ENCODE results near the gene BSCL2.
"Not testable (repeated sequence)": the region's sequence is repeated elsewhere in the genome, so short reads cannot be mapped to it uniquely, and the experiment has no call there.

The BSCL2 gene

DNA sequence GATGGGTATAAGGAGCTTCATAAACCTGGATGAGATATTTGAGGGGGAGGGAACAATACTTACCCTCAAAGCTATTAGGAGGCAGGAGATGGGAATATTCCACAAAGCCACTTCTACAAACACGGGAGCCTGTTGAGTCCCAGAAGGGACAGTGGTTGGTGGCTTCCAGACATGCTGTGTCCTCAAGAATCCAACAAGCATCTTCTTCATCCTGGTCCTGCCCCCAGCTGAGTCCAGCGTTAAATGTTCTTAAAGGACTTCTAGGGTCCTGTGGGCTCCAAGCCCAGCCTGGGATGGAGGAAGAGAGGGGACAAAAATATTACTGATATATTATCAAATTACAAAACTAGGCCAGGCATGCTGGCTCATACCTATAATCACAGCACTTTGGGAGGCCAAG is 39.8 kb downstream of the BSCL2 start:
- no peaks in the 10 kb centered on the region for H3K27me3 Mint-ChIP-seq
- DNase-seq (ENCODE audit: low spot score in 2 of 2), result no peak
- H3K4me1 Mint-ChIP-seq, result peaks cover 21% of the 10 kb centered on the region
- H3K36me3 Mint-ChIP-seq, result peaks cover 2% of the 10 kb centered on the region
- peak overlapping the region; percentile 21 for H3K4me3 Mint-ChIP-seq
- H3K27ac Mint-ChIP-seq, result peak overlapping the region; percentile 90
- ATAC-seq (ENCODE audit: low read depth), result no peak
- no peaks in the 10 kb centered on the region for H3K9me3 Mint-ChIP-seq

DNA sequence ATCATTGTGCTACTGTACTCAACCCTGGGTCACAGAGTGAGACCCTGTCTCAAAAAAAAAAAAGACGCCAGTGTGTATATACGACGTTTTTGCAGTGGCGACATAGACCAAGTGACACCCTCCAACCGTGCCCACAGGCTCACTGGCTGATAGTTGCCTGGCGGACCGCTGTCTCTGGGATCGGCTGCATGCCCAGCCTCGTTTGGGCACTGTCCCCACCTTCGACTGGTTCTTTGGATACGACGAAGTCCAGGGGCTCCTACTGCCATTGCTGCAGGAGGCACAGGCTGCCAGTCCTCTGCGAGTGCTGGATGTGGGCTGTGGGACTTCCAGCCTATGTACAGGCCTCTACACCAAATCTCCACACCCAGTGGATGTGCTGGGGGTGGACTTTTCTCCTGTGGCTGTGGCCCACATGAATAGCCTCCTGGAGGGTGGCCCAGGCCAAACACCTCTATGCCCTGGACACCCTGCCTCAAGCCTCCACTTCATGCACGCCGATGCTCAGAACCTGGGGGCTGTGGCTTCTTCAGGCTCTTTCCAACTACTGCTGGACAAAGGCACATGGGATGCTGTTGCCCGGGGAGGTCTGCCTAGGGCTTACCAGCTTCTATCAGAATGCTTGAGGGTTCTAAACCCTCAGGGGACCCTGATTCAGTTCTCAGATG is 40.8 kb downstream of the BSCL2 start:
- no peak for ATAC-seq (ENCODE audit: low read depth)
- H3K36me3 Mint-ChIP-seq, result peaks cover 2% of the 10 kb centered on the region
- no peaks in the 10 kb centered on the region for H3K27me3 Mint-ChIP-seq
- peaks cover 18% of the 10 kb centered on the region for H3K4me1 Mint-ChIP-seq
- H3K9me3 Mint-ChIP-seq, result no peaks in the 10 kb centered on the region
- no peak for DNase-seq (ENCODE audit: low spot score in 2 of 2)
- peak overlapping the region; percentile 90 for H3K27ac Mint-ChIP-seq
- H3K4me3 Mint-ChIP-seq, result peak overlapping the region; percentile 91

DNA sequence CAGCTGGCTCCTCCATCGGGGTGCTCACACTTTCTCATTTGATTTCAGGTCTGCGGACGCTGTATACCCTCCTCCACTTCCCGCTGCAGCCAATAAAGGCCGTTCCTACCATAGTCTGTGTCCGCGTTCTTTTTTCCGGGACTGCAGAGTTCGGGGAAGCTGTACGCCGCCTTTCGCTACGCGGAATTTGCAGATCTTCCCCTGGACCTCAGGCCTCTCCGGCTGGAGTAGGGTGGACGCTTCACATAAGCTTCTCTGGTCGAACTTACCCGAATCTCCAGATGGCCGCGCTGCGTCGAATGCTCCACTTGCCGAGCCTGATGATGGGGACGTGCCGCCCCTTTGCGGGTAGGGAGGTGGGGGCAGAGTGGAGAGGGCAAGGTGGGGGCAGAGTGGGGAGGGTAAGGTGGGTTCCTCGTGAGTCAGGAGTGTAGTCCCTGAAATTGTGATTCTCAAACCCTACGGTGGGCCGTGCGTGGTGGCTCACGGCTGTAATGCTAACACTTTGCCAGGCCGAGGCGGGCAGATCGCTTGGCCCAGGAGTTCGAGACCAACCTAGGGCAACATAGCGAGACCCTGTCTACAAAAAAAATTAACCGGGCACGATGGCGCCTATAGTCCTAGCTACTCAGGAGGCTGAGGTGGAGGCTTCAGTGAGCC is 41.5 kb downstream of the BSCL2 start:
- Mint-ChIP-seq H3K4me3 (peak overlapping the region; percentile 91), H3K27ac (peak overlapping the region; percentile 90), H3K4me1 (peaks cover 18% of the 10 kb centered on the region), H3K27me3 (no peaks in the 10 kb centered on the region), H3K9me3 (no peaks in the 10 kb centered on the region), H3K36me3 (peaks cover 2% of the 10 kb centered on the region)
- DNase-seq (ENCODE audit: low spot score in 2 of 2), result peak in 1 of 2 donors; percentile 47
- peak; percentile 26 for ATAC-seq (ENCODE audit: low read depth)

DNA sequence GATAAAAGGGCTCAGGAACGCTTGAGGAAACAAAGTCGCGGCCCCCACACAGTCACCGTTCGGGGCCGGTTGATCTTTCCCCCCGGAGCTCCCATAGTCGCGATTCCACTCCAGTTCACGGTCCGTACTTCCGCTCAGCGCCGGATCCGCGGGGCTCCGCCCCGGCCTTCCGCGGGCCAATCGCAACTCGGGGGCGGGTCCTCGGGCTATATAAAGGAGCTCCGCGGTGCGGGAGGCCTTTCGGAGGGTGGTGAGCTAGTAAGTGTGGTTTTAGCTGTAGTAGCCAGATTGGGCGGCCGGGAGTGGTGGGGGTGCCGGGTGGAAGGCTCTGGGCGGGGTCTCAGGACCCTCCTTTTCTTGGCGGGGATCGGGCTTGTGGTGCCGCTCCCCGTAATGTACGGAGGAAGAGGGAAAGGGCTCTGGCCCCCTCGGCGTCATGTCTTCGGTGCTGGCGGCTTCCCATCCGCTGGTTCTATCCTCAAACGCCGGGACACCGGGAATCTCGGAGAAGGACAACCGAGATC is 42.1 kb downstream of the BSCL2 start, which contains the start of the genes C11orf98 and CSKMT:
C11orf98 (minus strand) TSS at position 136 of the 524 bp plus-strand sequence; CDS start at position 95, 41 bp downstream.
CSKMT (plus strand) TSS at position 238 of the 524 bp plus-strand sequence. CDS start 568 bp downstream, outside the sequence.
- Mint-ChIP-seq H3K4me3 (peak within 1 kb of the TSS; percentile 91), H3K9me3 (no peaks in the 10 kb centered on the region), H3K27ac (peak within 1 kb of the TSS; percentile 90), H3K27me3 (no peaks in the 10 kb centered on the region), H3K4me1 (peaks cover 18% of the 10 kb centered on the region), H3K36me3 (peaks cover 2% of the 10 kb centered on the region)
- peak; percentile 96 to 97 for DNase-seq (ENCODE audit: low spot score in 2 of 2)
- ATAC-seq (ENCODE audit: low read depth), result peak; percentile 94

DNA sequence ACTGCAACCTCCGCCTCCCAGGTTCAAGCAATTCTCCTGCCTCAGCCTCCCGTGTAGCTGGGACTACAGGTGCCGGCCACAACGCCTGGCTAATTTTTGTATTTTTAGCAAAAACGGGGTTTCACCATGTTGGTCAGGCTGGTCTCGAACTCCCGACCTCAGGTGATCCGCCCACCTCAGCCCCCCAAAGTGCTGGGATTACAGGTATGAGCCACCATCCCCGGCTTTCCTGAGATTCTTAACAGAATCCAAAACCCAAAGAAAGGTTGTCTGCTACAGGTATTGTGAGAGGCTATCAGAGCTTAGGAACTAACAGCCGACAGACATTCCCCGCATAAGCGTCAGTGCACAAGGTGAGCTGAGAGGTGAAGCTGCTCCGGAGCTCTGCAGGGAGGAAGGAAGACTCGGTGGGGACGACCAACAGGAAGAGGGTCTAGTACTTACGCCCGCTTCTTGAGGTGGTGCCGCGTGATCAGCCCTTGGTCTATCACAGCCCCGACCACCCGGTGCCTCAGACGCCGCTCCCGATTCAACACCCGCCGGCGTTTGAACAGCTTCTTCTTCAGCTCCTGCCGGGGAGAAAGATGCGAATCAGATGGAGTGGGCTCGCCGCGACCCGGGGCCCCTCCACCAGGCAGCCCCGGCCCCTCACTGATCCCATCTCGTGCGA is 42.7 kb downstream of the BSCL2 start:
- DNase-seq (ENCODE audit: low spot score in 2 of 2) (peak in 1 of 2 donors; percentile 46), ATAC-seq (ENCODE audit: low read depth) (peak; percentile 43)
- Mint-ChIP-seq H3K36me3 (peaks cover 2% of the 10 kb centered on the region), H3K27ac (peak overlapping the region; percentile 90), H3K9me3 (no peaks in the 10 kb centered on the region), H3K4me3 (peak overlapping the region; percentile 91), H3K4me1 (peaks cover 18% of the 10 kb centered on the region), H3K27me3 (no peaks in the 10 kb centered on the region)

DNA sequence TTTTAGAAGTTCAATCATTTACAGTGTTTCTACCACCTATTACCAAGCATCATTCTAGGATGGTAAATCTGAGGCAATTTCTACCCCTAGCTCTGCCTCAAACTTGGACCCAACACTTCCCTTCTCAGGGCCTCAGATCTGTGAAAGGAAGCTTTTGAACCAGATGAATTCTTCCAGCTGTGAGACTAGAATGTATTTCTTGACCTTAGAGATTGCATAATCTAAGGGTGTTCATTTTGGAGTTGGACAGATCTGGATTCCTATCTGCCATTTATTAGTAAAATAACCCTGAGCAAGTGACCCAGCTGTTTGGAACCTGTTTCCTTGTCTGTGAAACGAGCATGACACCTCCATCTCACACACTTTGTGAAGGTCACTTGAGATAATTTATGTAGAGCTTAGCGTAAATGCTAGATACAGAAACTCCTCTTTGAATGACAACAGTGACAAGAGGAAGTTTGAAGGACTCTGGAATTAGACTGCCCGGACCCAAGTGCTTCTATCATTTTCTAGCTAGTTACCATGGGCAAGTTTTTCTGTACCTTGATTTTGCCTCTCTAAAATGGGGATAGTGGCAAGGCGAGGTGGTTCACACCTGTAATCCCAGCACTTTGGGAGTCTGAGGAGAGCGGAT is 50.3 kb downstream of the BSCL2 start:
- ATAC-seq (ENCODE audit: low read depth) (no peak), DNase-seq (ENCODE audit: low spot score in 2 of 2) (no peak)
- no peak overlapping the region for H3K27ac Mint-ChIP-seq
- H3K9me3 Mint-ChIP-seq, result no peaks in the 10 kb centered on the region
- H3K27me3 Mint-ChIP-seq, result no peaks in the 10 kb centered on the region
- H3K4me1 Mint-ChIP-seq, result peaks cover 9% of the 10 kb centered on the region
- H3K36me3 Mint-ChIP-seq, result no peaks in the 10 kb centered on the region
- no peak overlapping the region for H3K4me3 Mint-ChIP-seq

DNA sequence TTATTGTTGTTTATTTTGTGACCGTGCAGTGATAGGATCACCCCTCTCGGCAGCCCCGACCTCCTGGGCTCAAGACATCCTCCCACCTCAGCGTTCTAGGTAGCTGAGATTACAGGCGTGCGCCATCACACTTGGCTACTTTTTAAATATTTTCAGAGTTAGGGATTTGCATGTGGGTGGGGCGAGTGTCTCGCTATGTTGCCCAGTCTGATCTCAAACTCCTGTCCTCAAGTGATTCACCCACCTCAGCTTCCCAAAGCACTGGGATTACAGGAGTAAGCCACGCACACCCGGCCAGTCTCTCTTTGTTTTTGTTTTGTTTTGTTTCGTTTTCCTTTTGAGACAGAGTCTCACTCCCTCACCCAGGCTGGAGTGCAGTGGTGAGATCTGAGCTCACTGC is 52.9 kb downstream of the BSCL2 start:
- peak overlapping the region; percentile 66 for H3K4me3 Mint-ChIP-seq
- no peak for DNase-seq (ENCODE audit: low spot score in 2 of 2)
- no peaks in the 10 kb centered on the region for H3K9me3 Mint-ChIP-seq
- H3K27ac Mint-ChIP-seq, result peak overlapping the region; percentile 28
- no peaks in the 10 kb centered on the region for H3K36me3 Mint-ChIP-seq
- no peaks in the 10 kb centered on the region for H3K27me3 Mint-ChIP-seq
- no peak for ATAC-seq (ENCODE audit: low read depth)
- peaks cover 16% of the 10 kb centered on the region for H3K4me1 Mint-ChIP-seq

DNA sequence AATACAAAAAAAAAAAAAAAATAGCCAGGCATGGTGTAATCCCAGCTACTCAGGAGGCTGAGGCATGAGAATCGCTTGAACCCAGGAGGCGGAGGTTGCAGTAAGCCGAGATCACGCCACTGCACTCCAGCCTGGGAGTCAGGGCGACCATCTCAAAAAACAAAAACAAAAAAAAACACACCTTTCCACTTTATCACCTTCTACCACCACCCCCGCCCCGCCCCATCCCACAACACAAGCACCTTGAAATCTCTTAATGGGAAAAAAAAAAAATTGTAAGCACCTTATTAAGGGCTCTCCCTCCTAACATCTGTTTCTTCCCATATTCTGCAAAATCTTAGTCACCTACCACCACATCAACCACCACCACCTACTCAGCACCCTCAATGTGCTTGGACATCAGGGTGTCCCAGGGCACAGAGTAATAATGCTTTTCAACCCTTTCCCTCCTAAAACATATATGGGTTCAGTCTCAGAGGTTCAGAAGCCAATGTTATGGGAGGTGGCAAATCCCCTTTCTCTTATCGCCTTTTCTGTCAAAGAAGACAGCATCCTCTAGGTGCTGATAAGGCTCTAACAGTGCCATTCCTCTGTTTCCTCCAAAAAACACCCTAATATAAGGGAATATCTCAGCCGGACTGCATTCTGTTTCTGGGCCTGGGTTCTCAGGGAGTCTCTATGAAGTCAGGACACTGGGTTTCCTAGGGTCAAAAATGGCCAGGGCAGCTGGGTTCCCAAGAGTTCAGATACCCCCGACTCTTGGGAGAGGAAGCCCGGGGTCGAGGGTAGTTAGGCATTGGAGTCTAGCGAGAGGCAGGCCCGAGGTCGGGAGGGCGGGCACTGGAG is 54.8 kb downstream of the BSCL2 start:
- peak overlapping the region; percentile 98 for H3K27ac Mint-ChIP-seq
- DNase-seq (ENCODE audit: low spot score in 2 of 2) (no peak), ATAC-seq (ENCODE audit: low read depth) (no peak)
- no peaks in the 10 kb centered on the region for H3K27me3 Mint-ChIP-seq
- peaks cover 16% of the 10 kb centered on the region for H3K4me1 Mint-ChIP-seq
- H3K36me3 Mint-ChIP-seq, result no peaks in the 10 kb centered on the region
- H3K4me3 Mint-ChIP-seq, result peak overlapping the region; percentile 97
- H3K9me3 Mint-ChIP-seq, result no peaks in the 10 kb centered on the region

DNA sequence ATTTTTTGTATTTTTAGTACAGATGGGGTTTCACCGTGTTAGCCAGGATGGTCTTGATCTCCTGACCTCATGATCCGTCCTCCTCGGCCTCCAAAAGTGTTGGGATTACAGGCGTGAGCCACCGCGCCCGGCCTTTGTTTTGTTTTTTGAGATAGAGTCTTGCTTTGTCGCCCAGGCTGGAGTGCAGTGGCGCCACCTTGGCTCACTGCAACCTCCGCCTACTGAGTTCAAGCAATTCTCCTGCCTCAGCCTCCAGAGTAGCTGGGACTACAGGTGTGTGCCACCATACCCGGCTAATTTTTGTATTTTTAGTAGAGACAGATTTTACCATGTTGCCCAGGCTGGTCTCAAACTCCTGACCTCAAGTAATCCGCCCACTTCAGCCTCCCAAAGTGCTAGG is 56.9 kb downstream of the BSCL2 start:
- not testable (repeated sequence) for DNase-seq (ENCODE audit: low spot score in 2 of 2); H3K36me3 Mint-ChIP-seq; H3K4me3 Mint-ChIP-seq; H3K27me3 Mint-ChIP-seq; ATAC-seq (ENCODE audit: low read depth); H3K9me3 Mint-ChIP-seq; H3K27ac Mint-ChIP-seq
- H3K4me1 Mint-ChIP-seq, result peaks cover 20% of the 10 kb centered on the region

DNA sequence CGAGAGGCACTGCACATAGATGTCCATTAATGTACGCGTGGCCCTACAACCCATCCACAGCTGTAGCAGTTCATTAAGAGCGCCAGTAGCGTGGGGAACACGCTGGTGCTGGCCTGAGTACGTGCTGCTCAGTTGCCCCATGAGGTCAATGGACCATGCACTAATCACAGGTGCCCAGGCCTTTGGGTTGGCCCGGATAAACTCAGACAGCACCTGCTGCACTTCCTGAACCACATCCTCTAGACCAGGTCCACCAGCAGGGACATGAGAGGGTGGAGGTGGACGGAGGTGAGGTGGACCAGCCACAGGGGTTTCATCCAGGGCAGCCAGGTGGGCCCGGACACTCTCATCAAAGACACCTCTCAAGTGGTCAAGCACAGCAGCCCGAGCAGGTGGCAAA is 57.7 kb downstream of the BSCL2 start:
- peaks cover 23% of the 10 kb centered on the region for H3K4me1 Mint-ChIP-seq
- DNase-seq (ENCODE audit: low spot score in 2 of 2) (no peak), ATAC-seq (ENCODE audit: low read depth) (no peak)
- H3K27me3 Mint-ChIP-seq, result no peaks in the 10 kb centered on the region
- H3K36me3 Mint-ChIP-seq, result no peaks in the 10 kb centered on the region
- no peak overlapping the region for H3K27ac Mint-ChIP-seq
- no peak overlapping the region for H3K4me3 Mint-ChIP-seq
- no peaks in the 10 kb centered on the region for H3K9me3 Mint-ChIP-seq

DNA sequence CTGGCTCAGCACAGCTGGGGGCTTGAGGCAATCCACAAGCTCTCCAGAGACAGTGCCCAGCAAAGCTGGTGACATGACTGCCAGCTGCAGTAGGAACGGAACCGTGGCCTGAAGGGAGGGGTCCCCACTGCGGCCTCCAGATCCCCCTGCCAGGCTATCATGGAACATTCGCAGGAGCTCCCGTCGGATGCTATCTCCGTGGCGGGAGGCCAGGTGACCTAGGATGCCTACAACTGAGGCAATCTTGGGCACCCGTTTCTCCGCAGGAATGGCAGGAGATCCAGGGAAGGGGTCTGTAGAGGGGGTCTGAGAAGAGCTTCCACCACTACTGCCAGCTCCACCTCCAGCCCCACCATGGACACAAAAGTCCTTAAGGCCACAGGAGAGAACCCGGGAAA is 58.3 kb downstream of the BSCL2 start:
- H3K4me3 Mint-ChIP-seq, result no peak overlapping the region
- ATAC-seq (ENCODE audit: low read depth), result no peak
- H3K9me3 Mint-ChIP-seq, result no peaks in the 10 kb centered on the region
- peaks cover 23% of the 10 kb centered on the region for H3K4me1 Mint-ChIP-seq
- no peaks in the 10 kb centered on the region for H3K27me3 Mint-ChIP-seq
- H3K36me3 Mint-ChIP-seq, result no peaks in the 10 kb centered on the region
- DNase-seq (ENCODE audit: low spot score in 2 of 2), result no peak
- no peak overlapping the region for H3K27ac Mint-ChIP-seq

DNA sequence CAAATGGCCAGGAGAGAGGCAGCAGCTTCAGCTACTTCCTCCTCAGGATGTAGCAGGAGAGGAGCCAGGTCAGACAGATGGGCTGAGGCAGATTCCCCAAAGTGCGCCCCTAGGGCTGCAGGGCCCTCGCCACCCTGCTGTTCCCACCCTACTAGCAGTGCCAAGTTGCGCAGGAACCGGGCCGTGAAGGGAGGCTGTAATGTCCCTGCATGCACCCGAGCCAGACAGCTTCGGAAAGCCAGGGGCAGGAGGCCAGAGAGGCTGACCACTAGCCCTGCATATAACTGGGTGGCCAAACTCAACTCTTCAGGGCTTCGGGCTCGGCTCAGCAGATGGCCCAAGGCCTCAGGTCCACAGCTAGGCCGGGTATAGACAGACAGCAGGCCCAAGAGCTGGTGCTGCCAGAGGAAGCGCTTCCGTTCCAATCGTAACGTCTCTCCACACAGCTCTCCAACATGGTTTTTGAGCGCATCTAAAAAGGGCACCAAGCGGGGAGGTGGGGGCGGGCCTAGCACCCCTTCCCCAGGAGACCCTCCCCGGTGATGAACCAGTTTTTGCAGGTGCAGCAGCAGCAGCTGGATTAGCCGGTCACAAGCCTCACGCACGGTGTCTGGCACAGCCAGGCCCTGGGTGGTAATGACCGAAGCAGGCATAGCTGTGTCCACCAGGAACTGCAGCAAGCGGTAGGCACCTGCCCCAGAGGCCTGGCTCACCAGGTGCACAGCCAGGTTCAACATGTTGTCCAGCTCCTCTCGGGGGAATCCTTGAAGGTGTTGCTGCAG is 58.8 kb downstream of the BSCL2 start:
- Mint-ChIP-seq H3K27ac (no peak overlapping the region), H3K4me1 (peaks cover 20% of the 10 kb centered on the region), H3K4me3 (no peak overlapping the region), H3K9me3 (no peaks in the 10 kb centered on the region), H3K36me3 (no peaks in the 10 kb centered on the region), H3K27me3 (no peaks in the 10 kb centered on the region)
- DNase-seq (ENCODE audit: low spot score in 2 of 2) (no peak), ATAC-seq (ENCODE audit: low read depth) (no peak)

Data from memory B cell (primary cell).